ENCODE data around the gene FOXO1.

The FOXO1 gene

DNA sequence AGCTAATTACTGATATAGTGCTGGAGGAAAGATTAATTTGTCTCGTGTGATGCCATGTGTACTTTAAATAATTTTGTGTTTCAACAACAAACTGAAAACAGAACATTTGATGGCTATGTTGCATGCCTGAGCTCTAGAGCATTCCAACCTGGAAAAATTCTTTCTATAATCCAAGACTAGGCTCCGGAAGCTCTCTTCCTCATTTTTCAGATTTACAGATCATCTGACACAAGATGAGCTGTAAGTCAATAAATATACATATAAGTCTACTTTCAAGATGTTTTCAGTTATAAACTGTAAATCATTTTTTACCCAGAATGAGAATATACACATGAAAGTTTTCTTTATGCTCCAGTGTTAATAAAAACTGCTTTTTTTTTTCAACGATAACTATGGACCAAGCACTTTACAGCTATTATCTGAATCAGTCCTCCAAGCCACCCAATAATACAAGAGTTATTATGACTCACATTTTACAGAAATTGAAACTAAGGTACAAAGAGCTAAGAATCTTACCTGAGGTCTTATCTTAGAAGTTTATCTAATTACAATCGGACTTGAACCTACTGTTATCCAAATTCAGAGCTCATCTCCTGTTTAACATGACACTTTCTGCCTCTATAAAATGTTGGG is 6.4 kb upstream of the FOXO1 start:
- Histone ChIP-seq H3K4me3 (ENCODE audit: low read depth in 1 of 2, low read length in 2 of 2) (no peak overlapping the region), H3K27ac (ENCODE audit: low read length) (no peak overlapping the region), H3K36me3 (ENCODE audit: insufficient read depth, low read length) (no peaks in the 10 kb centered on the region), H3K4me2 (ENCODE audit: insufficient read depth, low read length) (no peak overlapping the region), H3K9me3 (ENCODE audit: insufficient read depth, low read length, severe bottlenecking) (no peaks in the 10 kb centered on the region), H3K27me3 (ENCODE audit: insufficient read depth, low read length, poor library complexity) (peaks cover 22% of the 10 kb centered on the region), H4K20me1 (ENCODE audit: insufficient read depth, low read length) (no peaks in the 10 kb centered on the region), H3K79me2 (ENCODE audit: insufficient read depth, low read length) (no peaks in the 10 kb centered on the region), H3K4me1 (ENCODE audit: insufficient read depth, low read length) (peaks cover 1% of the 10 kb centered on the region; the same call in 1 of the 2 replicates), H3K9ac (ENCODE audit: low read depth, low read length) (no peak overlapping the region), H2AFZ (ENCODE audit: low read depth, low read length) (no peak overlapping the region)
- no peak for DNase-seq
- no peak for ATAC-seq (ENCODE audit: insufficient read depth, low read depth)
- no peak for TF ChIP-seq CTCF (IDR thresholded peaks at IDR 0.05; ENCODE audit: borderline replicate concordance, extremely low read depth, low read length, poor library complexity, severe bottlenecking)
- TF ChIP-seq EZH2 (IDR thresholded peaks at IDR 0.05; ENCODE audit: borderline replicate concordance, low read depth, low read length, severe bottlenecking): no peak

GRCh38 chr13:40671956-40672764 is 5.7 kb upstream of the FOXO1 start:
- no peak overlapping the region for H2AFZ ChIP-seq (ENCODE audit: low read depth, low read length)
- H3K4me2 ChIP-seq (ENCODE audit: insufficient read depth, low read length): no peak overlapping the region
- H4K20me1 ChIP-seq (ENCODE audit: insufficient read depth, low read length): no peaks in the 10 kb centered on the region
- H3K27me3 ChIP-seq (ENCODE audit: insufficient read depth, low read length, poor library complexity): peaks cover 29% of the 10 kb centered on the region
- DNase-seq (no peak), ATAC-seq (ENCODE audit: insufficient read depth, low read depth) (no peak)
- TF ChIP-seq CTCF (IDR thresholded peaks at IDR 0.05; ENCODE audit: borderline replicate concordance, extremely low read depth, low read length, poor library complexity, severe bottlenecking) (no peak), EZH2 (IDR thresholded peaks at IDR 0.05; ENCODE audit: borderline replicate concordance, low read depth, low read length, severe bottlenecking) (no peak)
- H3K9me3 ChIP-seq (ENCODE audit: insufficient read depth, low read length, severe bottlenecking): no peaks in the 10 kb centered on the region
- H3K4me3 ChIP-seq (ENCODE audit: low read depth in 1 of 2, low read length in 2 of 2): no peak overlapping the region
- H3K79me2 ChIP-seq (ENCODE audit: insufficient read depth, low read length): no peaks in the 10 kb centered on the region
- H3K9ac ChIP-seq (ENCODE audit: low read depth, low read length): no peak overlapping the region
- H3K27ac ChIP-seq (ENCODE audit: low read length): no peak overlapping the region
- H3K4me1 ChIP-seq (ENCODE audit: insufficient read depth, low read length): peaks cover 9% of the 10 kb centered on the region
- no peaks in the 10 kb centered on the region for H3K36me3 ChIP-seq (ENCODE audit: insufficient read depth, low read length)

DNA sequence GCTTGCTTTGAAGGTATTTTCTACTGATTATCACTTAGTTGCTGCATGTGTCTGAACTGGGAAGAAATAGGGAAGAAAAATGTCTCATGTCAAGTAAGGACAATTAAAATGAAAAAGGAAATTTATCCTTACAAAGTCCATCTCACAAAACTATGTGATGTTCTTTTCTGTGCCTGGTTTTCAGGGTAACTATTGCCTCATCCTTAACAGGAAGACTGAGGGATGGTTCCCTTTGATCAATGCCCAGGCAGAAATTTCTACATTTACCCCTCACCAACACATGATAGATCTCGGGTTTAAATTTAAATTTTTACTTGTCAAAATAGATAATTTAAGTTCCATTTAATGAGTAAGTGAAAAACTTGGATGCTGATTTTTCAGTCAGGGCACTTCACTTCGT is 3.9 kb upstream of the FOXO1 start:
- Histone ChIP-seq H3K36me3 (ENCODE audit: insufficient read depth, low read length) (no peaks in the 10 kb centered on the region), H3K4me3 (ENCODE audit: low read depth in 1 of 2, low read length in 2 of 2) (no peak overlapping the region), H3K79me2 (ENCODE audit: insufficient read depth, low read length) (0 out of 2 replicates have a peak, but pooled peaks cover 1% of the 10 kb centered on the region), H3K9ac (ENCODE audit: low read depth, low read length) (no peak overlapping the region), H3K27ac (ENCODE audit: low read length) (no peak overlapping the region), H3K4me1 (ENCODE audit: insufficient read depth, low read length) (peaks cover 18% of the 10 kb centered on the region), H2AFZ (ENCODE audit: low read depth, low read length) (no peak overlapping the region), H4K20me1 (ENCODE audit: insufficient read depth, low read length) (no peaks in the 10 kb centered on the region), H3K9me3 (ENCODE audit: insufficient read depth, low read length, severe bottlenecking) (no peaks in the 10 kb centered on the region), H3K4me2 (ENCODE audit: insufficient read depth, low read length) (no peak overlapping the region), H3K27me3 (ENCODE audit: insufficient read depth, low read length, poor library complexity) (peaks cover 28% of the 10 kb centered on the region)
- no peak for TF ChIP-seq EZH2 (IDR thresholded peaks at IDR 0.05; ENCODE audit: borderline replicate concordance, low read depth, low read length, severe bottlenecking)
- no peak for TF ChIP-seq CTCF (IDR thresholded peaks at IDR 0.05; ENCODE audit: borderline replicate concordance, extremely low read depth, low read length, poor library complexity, severe bottlenecking)
- no peak for DNase-seq
- ATAC-seq (ENCODE audit: insufficient read depth, low read depth): no peak

Data from DND-41 (cell line).